Ovary (tissue), 3 donors: ENCODE measurements around the gene SLC26A1.

Source experiments
- CTCF ChIP-seq, 3 donors: fragments of 450-650 bp in 2 of 3; fragments of 200-600 bp in 1 of 3; IDR thresholded peaks; one replicate each; pipeline versions ENCODE4 v1.5.1 to v1.8.0; 2016 to 2022; ENCODE audit warnings: antibody characterized with exemption in 3 of 3, mild to moderate bottlenecking in 1 of 3
- EP300 ChIP-seq: sonication (generic); formaldehyde crosslinking; IDR thresholded peaks from one replicate; pipeline ENCODE4 v1.6.1; 2017; ENCODE audit warnings: antibody characterized with exemption
- donor health status: DM: no; HTN: no; CAD: no.

GRCh38 chr4:1001561-1002130 is 8.4 kb upstream of the SLC26A1 start:
- TF ChIP-seq EP300 (no peak), CTCF (IDR thresholded peaks at IDR 0.05) (no peak)
